CMK (cell line): ENCODE data around the gene ZNF862.

Source experiments
- DNase-seq: peaks from one replicate; pipeline ENCODE4 v3.0.0-alpha.2; 2010; ENCODE audit warnings: low read depth

The ZNF862 gene

GRCh38 chr7:149845257-149845980, 7.2 kb downstream of the ZNF862 start:
- DNase-seq: no peak

GRCh38 chr7:149846021-149846420, 7.8 kb downstream of the ZNF862 start:
- no peak for DNase-seq

GRCh38 chr7:149846436-149847046, 8.4 kb downstream of the ZNF862 start:
- DNase-seq: no peak

- DNase-seq: no peak
Measured at GRCh38 chr7:149849174-149849573, 11.0 kb downstream of the ZNF862 start.

- no peak for DNase-seq
Measured at GRCh38 chr7:149850007-149850594, 11.9 kb downstream of the ZNF862 start.

- DNase-seq: no peak
Measured at GRCh38 chr7:149850716-149851115, 12.5 kb downstream of the ZNF862 start.

- no peak for DNase-seq
Measured at GRCh38 chr7:149851449-149851848, 13.3 kb downstream of the ZNF862 start.

- DNase-seq: no peak
Measured at GRCh38 chr7:149853157-149853556, 15.0 kb downstream of the ZNF862 start.

GRCh38 chr7:149854611-149855360, 16.6 kb downstream of the ZNF862 start:
- DNase-seq: no peak

GRCh38 chr7:149855361-149856305, 17.5 kb downstream of the ZNF862 start:
- DNase-seq: no peak

GRCh38 chr7:149856583-149856982, 18.4 kb downstream of the ZNF862 start:
- DNase-seq: no peak

GRCh38 chr7:149859369-149859768, 21.2 kb downstream of the ZNF862 start:
- no peak for DNase-seq

- DNase-seq: no peak
Measured at GRCh38 chr7:149859876-149860275, 21.7 kb downstream of the ZNF862 start.

- DNase-seq: no peak
Measured at GRCh38 chr7:149860821-149861727, 22.9 kb downstream of the ZNF862 start.

- no peak for DNase-seq
Measured at GRCh38 chr7:149861728-149862045, 23.5 kb downstream of the ZNF862 start.

GRCh38 chr7:149862156-149862555, 24.0 kb downstream of the ZNF862 start:
- DNase-seq: no peak

- DNase-seq: no peak
Measured at GRCh38 chr7:149863500-149863899, 25.3 kb downstream of the ZNF862 start.

- DNase-seq: no peak
Measured at GRCh38 chr7:149864023-149864422, 25.8 kb downstream of the ZNF862 start.

GRCh38 chr7:149864751-149865150, 26.6 kb downstream of the ZNF862 start:
- DNase-seq: no peak

- DNase-seq: no peak
Measured at GRCh38 chr7:149865437-149865836, 27.3 kb downstream of the ZNF862 start.
